Measurements from ENCODE around the gene SLC16A6.
"Not testable (repeated sequence)": the region's sequence is repeated elsewhere in the genome, so short reads cannot be mapped to it uniquely, and the experiment has no call there.

Gene SLC16A6

DNA sequence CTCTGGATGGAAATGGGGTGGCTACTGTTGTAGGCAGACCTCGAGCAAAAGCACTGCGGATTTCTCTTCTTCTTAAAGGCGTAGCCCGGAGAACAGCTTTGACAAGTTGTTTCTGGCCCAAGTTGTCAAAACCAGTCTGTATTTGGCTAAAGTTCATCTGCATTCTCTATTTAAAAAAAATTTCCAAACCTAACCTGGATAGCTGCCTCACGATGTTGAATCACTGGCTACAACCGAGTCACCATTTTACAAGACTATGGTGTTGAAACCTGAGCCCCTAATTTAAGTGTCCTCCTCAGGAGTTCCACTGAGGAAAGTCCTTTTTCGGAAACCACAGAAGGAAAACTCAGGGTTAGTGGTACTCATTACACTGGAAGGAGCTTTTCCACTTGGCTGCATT is 1.5 kb downstream of the SLC16A6 start:
- no peak for DNase-seq

DNA sequence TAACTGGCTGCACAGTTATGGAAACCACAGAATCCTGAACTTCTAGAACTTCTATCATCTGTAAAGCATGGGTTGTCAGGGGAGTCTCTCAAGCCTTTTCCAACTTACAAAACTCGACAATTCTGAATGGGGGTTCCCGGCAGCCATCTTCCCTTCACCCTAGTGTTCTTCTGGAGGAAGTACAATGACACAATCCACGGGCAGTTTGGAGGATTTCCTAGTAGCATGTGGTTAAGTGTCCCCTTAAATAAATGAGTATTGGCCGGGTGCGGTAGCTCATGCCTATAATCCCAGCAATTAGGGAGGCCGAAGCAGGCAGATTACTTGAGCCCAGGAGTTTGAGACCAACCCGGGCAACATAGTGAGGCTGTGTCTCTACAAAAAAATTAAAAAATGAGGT is 2.1 kb downstream of the SLC16A6 start:
- DNase-seq = peak; percentile 27

- DNase-seq = no peak
Measured at GRCh38 chr17:68288375-68288774, 2.6 kb downstream of the SLC16A6 start.

GRCh38 chr17:68281965-68282364 is 9.0 kb downstream of the SLC16A6 start:
- not testable (repeated sequence) for DNase-seq

- DNase-seq = peak; percentile 15
Measured at GRCh38 chr17:68277807-68278206, 13.1 kb downstream of the SLC16A6 start.

DNA sequence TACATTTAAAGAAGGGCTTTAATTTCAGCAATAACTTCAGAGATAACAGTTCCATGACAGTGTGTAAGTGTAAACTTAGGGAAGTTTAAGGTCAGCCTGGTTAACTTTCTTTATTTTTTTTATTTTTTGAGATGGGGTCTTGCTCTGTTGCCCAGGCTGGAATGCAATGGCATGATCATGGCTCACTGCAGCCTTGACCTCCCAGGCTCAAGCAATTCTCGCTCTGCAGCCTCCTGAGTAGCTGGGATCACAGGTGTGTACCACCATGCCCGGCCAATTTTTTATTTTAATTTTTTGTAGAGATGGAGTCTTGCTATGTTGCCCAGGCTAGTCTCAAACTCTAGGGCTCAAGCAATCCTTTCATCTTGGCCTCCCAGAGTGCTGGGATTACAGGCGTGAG is 14.6 kb downstream of the SLC16A6 start:
- not testable (repeated sequence) for DNase-seq

GRCh38 chr17:68273722-68274121 is 17.2 kb downstream of the SLC16A6 start:
- DNase-seq = no peak

DNA sequence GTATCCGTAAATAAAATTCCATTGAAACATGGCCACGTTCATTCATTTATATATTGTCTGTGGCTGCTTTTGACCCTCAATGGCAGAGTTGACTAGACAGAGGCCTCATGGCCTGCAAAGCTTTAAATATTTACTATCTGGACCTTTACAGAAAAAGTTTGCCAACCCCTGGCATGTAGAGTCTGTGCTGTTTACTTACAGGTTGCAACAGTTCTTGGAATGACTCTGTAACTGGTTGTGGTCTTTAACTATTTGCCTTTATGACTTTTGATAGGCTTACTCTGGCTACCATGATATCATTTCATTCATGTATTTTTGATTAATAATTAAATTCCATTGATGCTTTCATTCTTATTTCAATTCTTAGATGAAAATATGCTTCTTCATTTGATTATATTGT is 25.1 kb downstream of the SLC16A6 start:
- DNase-seq = not testable (repeated sequence)

DNA sequence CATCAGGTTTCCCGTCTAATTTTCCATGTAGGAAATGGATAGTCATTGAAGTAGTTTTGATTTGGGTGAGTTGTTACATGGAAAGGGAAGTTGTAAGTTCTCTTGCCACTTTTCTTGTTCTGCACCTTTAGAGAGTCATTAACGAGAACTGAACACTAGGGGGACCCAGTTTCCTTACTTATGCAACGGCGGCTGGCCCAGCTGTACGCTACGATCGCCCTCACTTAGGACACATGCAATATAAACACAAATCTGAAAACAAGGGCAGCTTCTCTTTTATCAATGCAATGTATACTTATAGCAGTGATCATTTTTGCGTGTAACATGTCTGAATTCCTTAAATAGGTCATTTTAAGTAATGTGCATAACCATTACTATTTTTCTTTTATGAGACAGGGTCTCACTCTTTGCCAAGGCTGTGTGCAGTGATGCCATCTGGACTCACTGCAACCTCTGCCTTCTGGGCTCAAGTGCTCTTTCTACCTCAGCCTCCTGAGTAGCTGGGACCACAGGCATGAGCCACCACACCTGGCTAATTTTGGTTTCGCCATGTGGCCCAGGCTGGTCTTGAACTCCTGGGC is 27.7 kb downstream of the SLC16A6 start:
- peak; percentile 66 for DNase-seq

- not testable (repeated sequence) for DNase-seq
Measured at GRCh38 chr17:68262467-68262866, 28.5 kb downstream of the SLC16A6 start.

GRCh38 chr17:68260051-68260762 is 30.7 kb downstream of the SLC16A6 start:
- DNase-seq = no peak

GRCh38 chr17:68259648-68259951 is 31.3 kb downstream of the SLC16A6 start:
- DNase-seq = peak; percentile 40

- peak; percentile 85 for DNase-seq
Measured at GRCh38 chr17:68258890-68259647, 31.9 kb downstream of the SLC16A6 start.

DNA sequence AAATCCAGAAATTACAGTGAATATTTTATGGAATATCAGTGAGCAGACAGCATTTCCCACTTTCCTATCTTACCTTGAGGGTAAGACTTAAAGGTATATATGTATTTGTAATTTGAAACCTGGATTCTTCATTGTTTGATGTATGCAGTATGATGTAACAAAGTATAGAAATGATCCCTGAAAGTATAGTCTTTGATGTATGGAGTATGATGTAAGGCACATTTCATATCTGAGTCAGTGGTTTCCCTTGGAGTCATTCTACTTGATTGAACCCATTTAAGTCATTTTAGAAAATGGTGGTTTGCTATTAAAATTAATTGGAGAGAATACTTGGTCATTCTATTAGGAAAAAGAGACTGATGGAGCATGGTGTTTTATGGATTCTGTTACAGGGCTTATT is 33.0 kb downstream of the SLC16A6 start:
- DNase-seq = peak; percentile 28

DNA sequence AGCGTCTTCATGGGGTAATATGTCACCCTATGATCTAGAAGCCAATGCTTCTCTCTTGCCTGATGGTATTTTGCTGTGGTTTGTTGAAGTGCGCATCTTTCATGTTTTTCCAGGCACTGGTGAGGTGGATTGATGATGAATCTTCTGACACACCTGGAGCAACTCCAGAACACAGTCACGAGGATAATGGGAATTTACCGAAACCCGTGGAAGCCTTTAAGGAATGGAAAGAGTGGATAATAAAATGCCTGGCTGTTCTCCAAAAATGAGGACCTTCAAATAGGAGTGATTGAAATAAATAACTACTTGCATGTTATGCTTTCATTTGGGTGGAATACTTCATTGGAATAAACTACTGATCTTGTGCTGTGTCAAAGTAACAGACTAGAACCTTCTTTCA is 34.2 kb downstream of the SLC16A6 start:
- DNase-seq = not testable (repeated sequence)

DNA sequence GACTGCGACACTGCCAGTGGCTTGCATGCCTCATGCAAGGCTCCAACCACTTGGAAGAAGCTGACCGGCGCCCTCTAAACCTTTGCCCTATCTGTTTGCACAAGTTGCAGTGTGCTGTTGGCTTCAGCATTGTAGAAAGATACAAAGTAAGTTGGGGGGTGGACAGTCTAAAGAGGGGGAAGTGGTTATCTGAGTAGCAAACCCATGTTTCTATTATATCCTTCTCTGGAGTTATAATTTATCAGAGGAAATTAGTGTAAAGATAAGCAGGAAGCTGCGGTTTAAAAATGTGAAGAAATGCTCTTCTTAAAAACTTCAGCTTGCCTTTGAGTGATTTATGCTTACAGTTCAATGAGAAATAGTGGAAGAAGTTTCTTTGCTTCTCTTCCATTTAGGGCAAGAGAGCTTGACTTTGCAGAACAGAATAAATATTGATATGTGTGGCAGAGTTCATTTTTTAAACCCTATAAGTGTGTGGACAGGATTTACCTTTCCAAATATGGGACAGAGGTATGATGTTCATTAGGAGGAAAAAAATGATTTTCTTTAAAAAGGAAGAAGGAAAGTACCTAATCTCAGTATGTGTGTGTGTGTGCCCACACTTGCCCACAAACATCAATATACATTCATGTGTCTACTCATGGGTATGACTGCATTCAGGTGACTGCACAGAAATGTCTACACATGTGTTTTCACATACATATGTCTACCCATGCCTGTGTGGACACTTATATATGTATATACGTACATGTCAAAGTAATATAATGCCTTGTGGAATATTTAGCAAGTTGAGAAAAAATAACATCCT is 35.0 kb downstream of the SLC16A6 start:
- no peak for DNase-seq

GRCh38 chr17:68255151-68255550 is 35.8 kb downstream of the SLC16A6 start:
- DNase-seq = no peak

DNA sequence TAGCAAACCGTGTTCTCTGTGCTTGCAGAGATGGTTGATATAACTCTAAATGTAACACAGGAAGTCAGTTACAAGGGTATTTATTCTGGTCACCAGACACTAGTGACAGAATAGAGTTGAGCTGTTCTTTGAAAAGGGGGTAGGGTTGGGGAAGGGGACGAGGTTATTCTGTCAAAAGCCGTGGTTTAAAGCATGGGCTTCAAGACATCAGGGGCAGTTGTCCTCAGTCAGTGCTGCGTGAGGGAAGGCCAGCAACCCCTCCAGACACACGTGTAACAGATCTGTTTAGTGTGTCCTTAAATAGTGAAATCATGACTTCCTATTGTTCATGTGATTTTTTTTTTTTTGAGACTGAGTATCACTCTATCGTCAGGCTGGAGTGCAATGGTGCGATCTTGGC is 37.5 kb downstream of the SLC16A6 start:
- DNase-seq = not testable (repeated sequence)

DNA sequence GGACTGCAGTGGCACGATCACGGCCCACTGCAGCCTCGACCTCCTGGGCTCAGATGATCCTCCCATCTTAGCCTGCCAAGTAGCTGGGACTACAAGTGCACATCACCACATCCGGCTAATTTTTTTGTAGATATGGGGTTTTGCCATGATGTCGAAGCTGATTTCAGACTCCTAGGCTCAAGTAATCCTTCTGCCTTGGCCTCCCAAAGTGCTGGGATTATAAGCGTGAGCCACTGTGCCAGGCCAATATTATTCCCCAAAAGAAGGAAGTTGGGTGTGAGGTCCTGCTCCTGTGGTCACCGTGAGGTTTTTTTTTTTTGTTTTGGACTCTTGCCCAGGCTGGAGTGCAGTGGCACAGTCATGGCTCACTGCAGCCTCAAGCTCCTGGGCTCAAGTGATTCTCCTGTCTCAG is 41.6 kb downstream of the SLC16A6 start:
- peak; percentile 28 for DNase-seq

DNA sequence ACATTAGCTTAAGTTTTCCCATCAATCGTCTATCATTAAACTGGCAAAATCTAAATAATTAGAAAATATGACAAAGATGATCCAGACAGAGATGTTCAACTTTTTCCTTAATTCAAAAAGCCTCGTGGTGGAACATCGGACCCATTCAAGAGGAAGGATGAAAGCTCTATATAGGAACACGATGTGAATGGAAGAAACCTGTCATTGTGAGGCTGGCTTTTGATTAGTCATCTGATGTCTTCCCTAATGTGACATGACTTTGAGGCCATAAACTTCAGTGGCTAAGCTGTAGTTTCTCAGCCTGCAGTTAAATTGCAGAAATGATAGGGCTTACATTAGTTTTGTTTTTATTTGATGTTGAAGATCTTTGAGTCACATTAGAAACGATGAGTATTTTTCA is 42.0 kb downstream of the SLC16A6 start:
- no peak for DNase-seq

DNA sequence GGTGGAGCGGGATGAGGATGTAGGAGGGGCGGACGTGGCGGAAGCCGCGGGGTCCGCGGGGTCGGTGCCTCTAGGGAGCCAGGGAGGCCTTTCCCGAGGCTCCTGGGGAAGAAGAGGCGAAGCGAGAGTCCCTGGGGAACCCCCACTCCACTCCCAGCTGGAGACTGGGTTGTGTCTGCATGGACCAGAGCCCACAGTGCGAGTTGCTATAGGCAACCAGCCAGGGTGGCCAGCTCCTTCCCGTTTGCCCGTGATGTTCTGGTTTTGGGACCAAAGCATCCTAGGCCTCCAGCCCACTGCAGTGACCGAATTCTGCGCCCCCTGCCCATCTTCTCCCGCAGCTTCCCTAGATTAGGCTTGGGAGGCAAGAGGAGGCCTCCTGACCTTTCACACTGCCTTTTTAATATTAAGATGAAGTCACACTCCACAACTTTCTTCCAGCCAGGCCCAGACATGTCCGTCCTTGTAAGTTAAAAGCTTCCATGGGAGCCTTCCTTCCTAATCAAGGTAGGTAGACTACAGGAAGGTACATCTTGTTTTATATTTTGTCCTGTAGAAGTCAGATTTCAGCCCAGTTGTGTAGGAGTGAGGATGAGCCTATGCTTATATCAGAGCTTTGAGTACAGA is 42.6 kb downstream of the SLC16A6 start:
- DNase-seq = peak; percentile 76

GRCh38 chr17:68247445-68248198 is 43.3 kb downstream of the SLC16A6 start, which contains the start of gene AMZ2:
Gene AMZ2 (plus strand): TSS chr17:68248043. CDS start chr17:68250188, 2,145 bp downstream.
- peak; percentile 98 for DNase-seq

Data from DMS53 (cell line).